ENCODE data around the gene POLN.

POLN gene
- long read RNA-seq, donor 1, result 0 reads
- long read RNA-seq, donor 2, result 0 reads
- long read RNA-seq, donor 3, result 0 reads
- long read RNA-seq, donor 4, partial matches to known transcripts, result 0 of 1 reads
- long read RNA-seq, donor 4, other reads (novel, unspliced or antisense), result 0 of 1 reads
- long read RNA-seq, donor 5, result 0 reads
- long read RNA-seq, donor 6, result 0 reads
- long read RNA-seq, donor 7, partial matches to known transcripts, result 6 of 6 reads
- long read RNA-seq, donor 7, other reads (novel, unspliced or antisense), result 0 of 6 reads
- long read RNA-seq, donor 8, result 0 reads

- peak; percentile 93 for DNase-seq
Observed at GRCh38 chr4:2241410-2242353, at the start of gene POLN, which contains the start of gene HAUS3. POLN (minus strand) TSS chr4:2242121; CDS start chr4:2229231, 12,890 bp downstream. HAUS3 (minus strand) TSS chr4:2242121; CDS start chr4:2240946, 1,175 bp downstream.

- DNase-seq, result no peak
Observed at GRCh38 chr4:2290974-2291704, 49.2 kb upstream of the POLN start.

GRCh38 chr4:2290488-2290887, 48.6 kb upstream of the POLN start:
- DNase-seq, result no peak

GRCh38 chr4:2289955-2290333, 48.0 kb upstream of the POLN start:
- no peak for DNase-seq

- DNase-seq, result no peak
Observed at GRCh38 chr4:2289311-2289954, 47.5 kb upstream of the POLN start.

- DNase-seq, result no peak
Observed at GRCh38 chr4:2288051-2288541, 46.2 kb upstream of the POLN start.

GRCh38 chr4:2287594-2287915, 45.6 kb upstream of the POLN start:
- DNase-seq, result no peak

GRCh38 chr4:2286904-2287593, 45.1 kb upstream of the POLN start:
- DNase-seq, result no peak

- no peak for DNase-seq
Observed at GRCh38 chr4:2285613-2286381, 43.9 kb upstream of the POLN start.

- DNase-seq, result no peak
Observed at GRCh38 chr4:2284934-2285612, 43.2 kb upstream of the POLN start.

- DNase-seq, result no peak
Observed at GRCh38 chr4:2284161-2284933, 42.4 kb upstream of the POLN start.

GRCh38 chr4:2283199-2283711, 41.3 kb upstream of the POLN start:
- no peak for DNase-seq

GRCh38 chr4:2281575-2282343, 39.8 kb upstream of the POLN start:
- DNase-seq, result no peak

GRCh38 chr4:2280531-2281300, 38.8 kb upstream of the POLN start:
- DNase-seq, result no peak

- no peak for DNase-seq
Observed at GRCh38 chr4:2277956-2278355, 36.0 kb upstream of the POLN start.

- DNase-seq, result no peak
Observed at GRCh38 chr4:2276581-2277325, 34.8 kb upstream of the POLN start.
